Fibroblast of villous mesenchyme (primary cell): ENCODE results near the gene DOK5. TPM values are rescaled to one million over a fixed set of nuclear protein-coding genes. Genes with fewer than 3 reads are reported as not detected.

ENCODE experiments used
- DNase-seq: peaks from one replicate; pipeline ENCODE4 v3.0.0-alpha.2; 2010; ENCODE audit warnings: low read depth
- H3K4me3 ChIP-seq: 2 replicates; pipeline ENCODE4 v1.5.1; 2011; ENCODE audit warnings: low read depth, mild to moderate bottlenecking, low read length
- CTCF ChIP-seq: IDR thresholded peaks from 2 replicates; pipeline ENCODE4 v1.5.1; 2012; ENCODE audit warnings: low read depth, mild to moderate bottlenecking, low read length; ENCODE audit not compliant: insufficient read depth
- total RNA-seq: library from RNA; depleted of rRNA; stranded (reverse); fragments of >200 nt; gene quantifications from 2 replicates; pipeline ENCODE4 v1.2.3, GENCODE V29; 2012

The DOK5 gene
- total RNA-seq, 1 donor: under 0.01 TPM

- H3K4me3 ChIP-seq: no peak overlapping the region
- DNase-seq: no peak
- no peak for TF ChIP-seq CTCF
These were observed 148.7 kb downstream of the DOK5 start for GRCh38 chr20:54623991-54624569.

- no peak for TF ChIP-seq CTCF
- DNase-seq: no peak
- H3K4me3 ChIP-seq: no peak overlapping the region
These were observed 149.5 kb downstream of the DOK5 start for GRCh38 chr20:54624706-54625390.

GRCh38 chr20:54625497-54625896, 150.1 kb downstream of the DOK5 start:
- no peak for TF ChIP-seq CTCF
- no peak for DNase-seq

GRCh38 chr20:54626126-54626525, 150.7 kb downstream of the DOK5 start:
- DNase-seq: no peak
- TF ChIP-seq CTCF: no peak
- no peak overlapping the region for H3K4me3 ChIP-seq

More at GRCh38 chr20:54625497-54625896, 150.1 kb downstream of the DOK5 start:
- no peak overlapping the region for H3K4me3 ChIP-seq

GRCh38 chr20:54629632-54630031, 154.2 kb downstream of the DOK5 start:
- DNase-seq: no peak
- TF ChIP-seq CTCF: no peak
- H3K4me3 ChIP-seq: no peak overlapping the region

- no peak overlapping the region for H3K4me3 ChIP-seq
- no peak for DNase-seq
- TF ChIP-seq CTCF: no peak
These were observed 155.2 kb downstream of the DOK5 start for GRCh38 chr20:54630582-54630981.
